Loucy (cell line): Measurements from ENCODE around the gene MYH10.

Experiments
- EZH2phosphoT487 ChIP-seq: fragments of 200-600 bp; IDR thresholded peaks from 2 replicates; pipeline ENCODE4 v1.6.1; 2018; ENCODE audit warnings: antibody characterized with exemption, mild to moderate bottlenecking, moderate library complexity, borderline replicate concordance
- TF ChIP-seq, protein P1 (sequence below): fragments of 200-600 bp; sonication (generic); conservative IDR thresholded peaks from 2 replicates; pipeline ENCODE4 v1.5.1; 2014; ENCODE audit warnings: mild to moderate bottlenecking, antibody characterized with exemption, low read length

DNA sequence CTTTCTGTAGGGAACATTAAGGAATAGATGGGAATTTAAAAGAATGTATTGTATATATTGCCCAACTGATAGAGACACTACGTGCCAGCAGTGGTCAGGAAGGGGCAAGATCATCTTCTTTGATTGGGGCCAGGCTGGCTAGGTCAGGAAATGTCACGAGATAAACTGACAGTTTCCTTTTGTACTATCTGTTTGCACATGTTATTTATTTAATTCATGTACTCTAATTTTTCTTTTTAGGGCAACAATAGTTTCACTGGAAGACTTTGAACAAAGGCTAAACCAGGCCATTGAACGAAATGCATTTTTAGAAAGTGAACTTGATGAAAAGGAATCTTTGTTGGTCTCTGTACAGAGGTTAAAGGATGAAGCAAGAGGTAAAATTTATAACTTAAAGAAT is 182.2 kb downstream of the MYH10 start:
- TF ChIP-seq, protein P1, sequence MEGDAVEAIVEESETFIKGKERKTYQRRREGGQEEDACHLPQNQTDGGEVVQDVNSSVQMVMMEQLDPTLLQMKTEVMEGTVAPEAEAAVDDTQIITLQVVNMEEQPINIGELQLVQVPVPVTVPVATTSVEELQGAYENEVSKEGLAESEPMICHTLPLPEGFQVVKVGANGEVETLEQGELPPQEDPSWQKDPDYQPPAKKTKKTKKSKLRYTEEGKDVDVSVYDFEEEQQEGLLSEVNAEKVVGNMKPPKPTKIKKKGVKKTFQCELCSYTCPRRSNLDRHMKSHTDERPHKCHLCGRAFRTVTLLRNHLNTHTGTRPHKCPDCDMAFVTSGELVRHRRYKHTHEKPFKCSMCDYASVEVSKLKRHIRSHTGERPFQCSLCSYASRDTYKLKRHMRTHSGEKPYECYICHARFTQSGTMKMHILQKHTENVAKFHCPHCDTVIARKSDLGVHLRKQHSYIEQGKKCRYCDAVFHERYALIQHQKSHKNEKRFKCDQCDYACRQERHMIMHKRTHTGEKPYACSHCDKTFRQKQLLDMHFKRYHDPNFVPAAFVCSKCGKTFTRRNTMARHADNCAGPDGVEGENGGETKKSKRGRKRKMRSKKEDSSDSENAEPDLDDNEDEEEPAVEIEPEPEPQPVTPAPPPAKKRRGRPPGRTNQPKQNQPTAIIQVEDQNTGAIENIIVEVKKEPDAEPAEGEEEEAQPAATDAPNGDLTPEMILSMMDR: no peak
- TF ChIP-seq EZH2phosphoT487: no peak
